Measurements from ENCODE around the gene INAVA.

INAVA gene

GRCh38 chr1:200877010-200877409 is 17.7 kb upstream of the INAVA start:
- DNase-seq (ENCODE audit: low read depth in 3 of 3), result no peak

- DNase-seq (ENCODE audit: low read depth in 3 of 3), result peak in 2 of 3 experiments; percentile 34 to 59
Measured at GRCh38 chr1:200877839-200878551, 16.7 kb upstream of the INAVA start.

- DNase-seq (ENCODE audit: low read depth in 3 of 3), result no peak
Measured at GRCh38 chr1:200880212-200880611, 14.5 kb upstream of the INAVA start.

- no peak for DNase-seq (ENCODE audit: low read depth in 3 of 3)
Measured at GRCh38 chr1:200883118-200883517, 11.6 kb upstream of the INAVA start.

- DNase-seq (ENCODE audit: low read depth in 3 of 3), result no peak
Measured at GRCh38 chr1:200885623-200886402, 8.9 kb upstream of the INAVA start.

GRCh38 chr1:200886594-200886993 is 8.1 kb upstream of the INAVA start:
- DNase-seq (ENCODE audit: low read depth in 3 of 3), result no peak

GRCh38 chr1:200887036-200887435 is 7.7 kb upstream of the INAVA start:
- no peak for DNase-seq (ENCODE audit: low read depth in 3 of 3)

GRCh38 chr1:200887772-200888348 is 6.8 kb upstream of the INAVA start:
- no peak for DNase-seq (ENCODE audit: low read depth in 3 of 3)

- peak; percentile 21 to 59 (median 28) for DNase-seq (ENCODE audit: low read depth in 3 of 3)
Measured at GRCh38 chr1:200888349-200888838, 6.3 kb upstream of the INAVA start.

GRCh38 chr1:200889571-200889970 is 5.1 kb upstream of the INAVA start:
- no peak for DNase-seq (ENCODE audit: low read depth in 3 of 3)

GRCh38 chr1:200890027-200890426 is 4.7 kb upstream of the INAVA start:
- no peak for DNase-seq (ENCODE audit: low read depth in 3 of 3)

- no peak for DNase-seq (ENCODE audit: low read depth in 3 of 3)
Measured at GRCh38 chr1:200890818-200891773, 3.6 kb upstream of the INAVA start.

GRCh38 chr1:200891774-200892157 is 2.9 kb upstream of the INAVA start:
- no peak for DNase-seq (ENCODE audit: low read depth in 3 of 3)

GRCh38 chr1:200892546-200892945 is 2.2 kb upstream of the INAVA start:
- no peak for DNase-seq (ENCODE audit: low read depth in 3 of 3)

GRCh38 chr1:200892958-200893357 is 1.7 kb upstream of the INAVA start:
- no peak for DNase-seq (ENCODE audit: low read depth in 3 of 3)

GRCh38 chr1:200893411-200893901 is 1.2 kb upstream of the INAVA start:
- DNase-seq (ENCODE audit: low read depth in 3 of 3), result no peak

- no peak for DNase-seq (ENCODE audit: low read depth in 3 of 3)
Measured at GRCh38 chr1:200895443-200895789, 716 bp downstream of the INAVA start.

- DNase-seq (ENCODE audit: low read depth in 3 of 3), result no peak
Measured at GRCh38 chr1:200895801-200896530, 1.3 kb downstream of the INAVA start.

- DNase-seq (ENCODE audit: low read depth in 3 of 3), result no peak
Measured at GRCh38 chr1:200896531-200897196, 2.0 kb downstream of the INAVA start.

GRCh38 chr1:200897259-200897658 is 2.6 kb downstream of the INAVA start:
- no peak for DNase-seq (ENCODE audit: low read depth in 3 of 3)
